HG03354 (cell line): ENCODE measurements around the gene TAS2R50.

Experiments used
- ATAC-seq: cut with Tn5 transposase; IDR thresholded peaks from one replicate; pipeline ENCODE4 v1.9.1; 2021; ENCODE audit warnings: mild to moderate bottlenecking; ENCODE audit not compliant: unreplicated experiment, poor library complexity, severe bottlenecking

TAS2R50 gene

GRCh38 chr12:10957741-10958140 lies 29.0 kb downstream of the TAS2R50 start:
- ATAC-seq = no peak

GRCh38 chr12:10956085-10956484 lies 30.6 kb downstream of the TAS2R50 start:
- no peak for ATAC-seq

- no peak for ATAC-seq
Measured at GRCh38 chr12:10952645-10953044, 34.1 kb downstream of the TAS2R50 start.

GRCh38 chr12:10943167-10943566 lies 43.5 kb downstream of the TAS2R50 start:
- no peak for ATAC-seq

- ATAC-seq = no peak
Measured at GRCh38 chr12:10941916-10942607, 44.6 kb downstream of the TAS2R50 start.

GRCh38 chr12:10941369-10941768 lies 45.3 kb downstream of the TAS2R50 start:
- no peak for ATAC-seq

GRCh38 chr12:10940389-10940788 lies 46.3 kb downstream of the TAS2R50 start:
- ATAC-seq = no peak

GRCh38 chr12:10939163-10939562 lies 47.5 kb downstream of the TAS2R50 start, which contains the start of gene TAS2R14:
TAS2R14 (minus strand) TSS chr12:10939263; CDS start chr12:10939207, 56 bp downstream.
- no peak for ATAC-seq

- no peak for ATAC-seq
Measured at GRCh38 chr12:10936506-10936905, 50.2 kb downstream of the TAS2R50 start.
